Neural crest cell (in vitro differentiated cells): ENCODE results near the gene HSPA1A. TPM values are rescaled to one million over a fixed set of nuclear protein-coding genes. Genes with fewer than 3 reads are reported as not detected.
"Not testable (repeated sequence)": the region's sequence is repeated elsewhere in the genome, so short reads cannot be mapped to it uniquely, and the experiment has no call there.

ENCODE experiments used
- DNase-seq: peaks from one replicate; pipeline ENCODE4 v3.0.0; 2021; ENCODE audit warnings: low read depth, mixed read lengths, low spot score
- H3K27ac Mint-ChIP-seq: one replicate; pipeline ENCODE4 v1.8.0; 2021; ENCODE audit warnings: mild to moderate bottlenecking, mixed read lengths; ENCODE audit not compliant: unreplicated experiment
- H3K27me3 Mint-ChIP-seq: 2 replicates; pipeline ENCODE4 v1.8.0; 2021; ENCODE audit warnings: low read depth, mild to moderate bottlenecking, mixed read lengths
- H3K36me3 Mint-ChIP-seq: 2 replicates; pipeline ENCODE4 v1.8.0; 2021; ENCODE audit warnings: low read depth, mild to moderate bottlenecking, mixed read lengths
- H3K4me1 Mint-ChIP-seq: 2 replicates; pipeline ENCODE4 v1.8.0; 2021; ENCODE audit warnings: mixed read lengths
- H3K4me3 Mint-ChIP-seq: one replicate; pipeline ENCODE4 v1.8.0; 2021; ENCODE audit warnings: mild to moderate bottlenecking, mixed read lengths
- H3K9me3 Mint-ChIP-seq: 2 replicates; pipeline ENCODE4 v1.8.0; 2021; ENCODE audit warnings: mixed read lengths
- CTCF ChIP-seq: fragments of 200-600 bp; sonication (generic); conservative IDR thresholded peaks from 2 replicates; pipeline ENCODE4 v1.5.0; 2021; ENCODE audit warnings: antibody characterized with exemption, mild to moderate bottlenecking
- total RNA-seq: library from RNA; stranded (reverse); gene quantifications from 2 replicates; pipeline ENCODE4 v1.2.1, GENCODE V29; 2021

The HSPA1A gene
- total RNA-seq, 1 donor from 2014 or later, result 72.3 TPM

- H3K9me3 Mint-ChIP-seq, result no peaks in the 10 kb centered on the region
- H3K4me1 Mint-ChIP-seq, result peaks cover 45% of the 10 kb centered on the region
- no peaks in the 10 kb centered on the region for H3K27me3 Mint-ChIP-seq
- H3K36me3 Mint-ChIP-seq, result peaks cover 15% of the 10 kb centered on the region
- no peak overlapping the region for H3K27ac Mint-ChIP-seq
- peak overlapping the region; percentile 58 for H3K4me3 Mint-ChIP-seq
- no peak for TF ChIP-seq CTCF
- no peak for DNase-seq
These were observed 4.5 kb downstream of the HSPA1A start for GRCh38 chr6:31819871-31820299.

GRCh38 chr6:31820399-31820798 is 5.1 kb downstream of the HSPA1A start:
- not testable (repeated sequence) for H3K27ac Mint-ChIP-seq, H3K27me3 Mint-ChIP-seq, H3K9me3 Mint-ChIP-seq, DNase-seq
- H3K36me3 Mint-ChIP-seq, result peaks cover 12% of the 10 kb centered on the region
- peaks cover 45% of the 10 kb centered on the region for H3K4me1 Mint-ChIP-seq
- peak overlapping the region; percentile 90 for H3K4me3 Mint-ChIP-seq

- no peaks in the 10 kb centered on the region for H3K27me3 Mint-ChIP-seq
- DNase-seq, result peak; percentile 48
- H3K4me3 Mint-ChIP-seq, result peak overlapping the region; percentile 90
- peaks cover 47% of the 10 kb centered on the region for H3K4me1 Mint-ChIP-seq
- H3K9me3 Mint-ChIP-seq, result no peaks in the 10 kb centered on the region
- peaks cover 10% of the 10 kb centered on the region for H3K36me3 Mint-ChIP-seq
- peak overlapping the region; percentile 96 for H3K27ac Mint-ChIP-seq
- no peak for TF ChIP-seq CTCF
These were observed 6.1 kb downstream of the HSPA1A start for GRCh38 chr6:31821301-31822035.

- H3K9me3 Mint-ChIP-seq, result no peaks in the 10 kb centered on the region
- peak overlapping the region; percentile 90 for H3K4me3 Mint-ChIP-seq
- H3K27ac Mint-ChIP-seq, result peak overlapping the region; percentile 96
- TF ChIP-seq CTCF, result no peak
- DNase-seq, result no peak
- H3K27me3 Mint-ChIP-seq, result no peaks in the 10 kb centered on the region
- H3K36me3 Mint-ChIP-seq, result peaks cover 10% of the 10 kb centered on the region
- peaks cover 55% of the 10 kb centered on the region for H3K4me1 Mint-ChIP-seq
These were observed 6.9 kb downstream of the HSPA1A start for GRCh38 chr6:31822036-31822821.

- not testable (repeated sequence) for H3K27me3 Mint-ChIP-seq, DNase-seq, H3K9me3 Mint-ChIP-seq, H3K36me3 Mint-ChIP-seq, H3K27ac Mint-ChIP-seq
- H3K4me3 Mint-ChIP-seq, result peak overlapping the region; percentile 50
- peaks cover 49% of the 10 kb centered on the region for H3K4me1 Mint-ChIP-seq
These were observed 8.4 kb downstream of the HSPA1A start for GRCh38 chr6:31823592-31824196.

GRCh38 chr6:31825553-31825952 is 10.2 kb downstream of the HSPA1A start:
- H3K4me3 Mint-ChIP-seq, result peak overlapping the region; percentile 76
- peaks cover 58% of the 10 kb centered on the region for H3K4me1 Mint-ChIP-seq
- H3K36me3 Mint-ChIP-seq, result peaks cover 2% of the 10 kb centered on the region
- H3K27me3 Mint-ChIP-seq, result peaks cover 10% of the 10 kb centered on the region
- no peak for TF ChIP-seq CTCF
- DNase-seq, result no peak
- H3K9me3 Mint-ChIP-seq, result no peaks in the 10 kb centered on the region
- H3K27ac Mint-ChIP-seq, result no peak overlapping the region
